ENCODE data around the gene SPOCK2. TPM values are rescaled to one million over a fixed set of nuclear protein-coding genes. Genes with fewer than 3 reads are reported as not detected.

SPOCK2 gene
- total RNA-seq, 2 experiments from 2014 or later, result 51.9 to 127 TPM

DNA sequence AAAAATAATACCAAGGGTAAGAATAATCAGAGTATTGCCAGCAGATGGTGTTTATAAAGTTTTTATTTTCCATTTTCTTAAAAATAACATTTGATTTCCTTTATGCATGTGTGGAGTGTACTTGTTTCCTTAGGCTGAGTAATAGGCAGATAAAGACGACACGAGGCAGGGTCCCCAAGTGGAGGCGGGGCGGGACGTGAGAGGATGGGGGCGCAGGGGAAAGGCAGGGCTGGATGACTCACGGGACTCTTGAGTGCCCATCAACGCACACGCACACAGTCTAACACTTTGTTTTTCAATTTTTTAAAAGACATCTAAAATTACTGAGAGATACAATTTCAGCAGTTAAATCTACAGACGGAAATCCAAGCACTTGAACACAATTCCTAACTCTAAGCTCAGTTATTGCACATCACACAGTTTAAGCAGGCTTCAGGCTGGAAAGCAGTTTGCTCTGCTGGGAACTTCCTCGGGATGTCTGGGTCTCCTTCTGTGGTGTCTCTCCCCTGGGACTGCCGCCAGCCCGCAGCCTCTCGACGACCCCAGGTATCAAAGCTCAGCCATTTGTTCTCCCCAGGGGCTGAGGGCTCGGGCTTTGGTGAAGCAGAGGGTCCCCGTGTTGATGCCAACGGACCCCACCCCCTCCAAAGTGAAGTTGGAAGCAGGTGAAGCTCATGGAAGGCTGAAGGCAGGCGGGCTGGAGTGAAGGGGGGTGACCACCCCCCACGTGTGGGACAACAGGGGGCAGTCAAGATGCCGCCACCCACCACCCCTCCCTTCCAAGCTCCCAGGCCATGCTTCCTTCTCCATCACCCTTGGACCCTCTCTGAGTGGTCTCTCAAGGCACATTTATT is 29.1 kb downstream of the SPOCK2 start:
- Mint-ChIP-seq H3K9me3 (ENCODE audit: low read depth) (no peaks in the 10 kb centered on the region), H3K27ac (no peak overlapping the region), H3K27me3 (no peaks in the 10 kb centered on the region), H3K4me1 (peaks cover 4% of the 10 kb centered on the region), H3K4me3 (no peak overlapping the region), H3K36me3 (peaks cover under 1% of the 10 kb centered on the region)
- DNase-seq (no peak), ATAC-seq (no peak)
- CTCF ChIA-PET, result interaction anchor here (1.0 to 3.7 kb wide), 3 partner anchors 11 to 281 kb away, joined by 3 to 38 read pairs (median 3); no protein-coding TSS in a partner anchor

- CTCF ChIA-PET, result interaction anchor here (3.7 kb wide), 1 partner anchor 10 kb away, joined by 38 read pairs; no protein-coding TSS in a partner anchor
- Mint-ChIP-seq H3K36me3 (no peaks in the 10 kb centered on the region), H3K9me3 (ENCODE audit: low read depth) (no peaks in the 10 kb centered on the region), H3K4me1 (peaks cover 4% of the 10 kb centered on the region), H3K4me3 (no peak overlapping the region), H3K27ac (no peak overlapping the region), H3K27me3 (no peaks in the 10 kb centered on the region)
- ATAC-seq (no peak), DNase-seq (no peak)
Observed at GRCh38 chr10:72058347-72058898, 29.9 kb downstream of the SPOCK2 start.

DNA sequence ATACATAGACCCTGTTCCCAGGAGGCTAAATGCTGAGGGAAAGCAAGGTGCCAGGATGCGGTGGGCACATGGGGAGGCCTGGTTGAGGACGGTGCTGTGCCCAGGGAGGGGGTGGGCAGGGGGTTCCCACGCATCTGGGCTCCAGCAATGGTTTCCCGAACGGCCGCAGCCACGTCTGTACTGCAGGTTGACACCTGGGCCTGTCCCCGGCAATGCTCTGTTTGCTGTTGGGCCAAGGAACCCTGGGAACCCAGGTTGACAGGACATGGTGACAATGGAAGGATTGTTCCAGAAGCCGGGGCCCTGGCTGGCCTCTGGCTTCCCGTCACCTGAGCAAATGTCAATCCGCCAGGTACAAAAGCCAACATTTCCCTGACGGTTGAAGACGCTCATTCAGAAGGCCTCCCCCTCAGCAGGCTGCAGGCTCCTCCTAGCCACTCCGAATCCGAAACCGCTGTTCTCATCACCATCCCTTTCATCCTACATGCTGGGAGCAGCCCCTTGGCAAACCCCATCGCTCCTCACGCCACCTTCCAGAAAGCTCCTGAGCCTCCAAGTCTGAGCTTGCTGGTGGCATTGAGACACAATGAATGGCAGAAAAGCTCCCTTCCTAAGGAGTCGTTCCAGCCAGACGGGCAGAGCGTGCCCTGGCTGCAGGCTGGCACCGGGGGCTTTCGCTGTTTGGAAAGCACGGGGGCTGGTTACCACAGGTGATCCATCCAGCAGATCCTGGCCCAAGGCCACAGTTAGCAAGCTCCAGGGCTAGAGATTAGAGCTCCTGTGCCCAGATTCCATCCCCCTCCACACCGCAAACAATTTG is 31.2 kb downstream of the SPOCK2 start:
- ATAC-seq (no peak), DNase-seq (no peak)
- no peaks in the 10 kb centered on the region for H3K9me3 Mint-ChIP-seq (ENCODE audit: low read depth)
- CTCF ChIA-PET, result interaction anchor here (3.7 kb wide), 1 partner anchor 9 kb away, joined by 38 read pairs; no protein-coding TSS in a partner anchor
- H3K27me3 Mint-ChIP-seq, result no peaks in the 10 kb centered on the region
- H3K4me1 Mint-ChIP-seq, result peaks cover 4% of the 10 kb centered on the region
- H3K27ac Mint-ChIP-seq, result no peak overlapping the region
- no peaks in the 10 kb centered on the region for H3K36me3 Mint-ChIP-seq
- no peak overlapping the region for H3K4me3 Mint-ChIP-seq

GRCh38 chr10:72056113-72056512 is 32.2 kb downstream of the SPOCK2 start:
- no peaks in the 10 kb centered on the region for H3K27me3 Mint-ChIP-seq
- DNase-seq, result no peak
- no peak overlapping the region for H3K4me3 Mint-ChIP-seq
- H3K27ac Mint-ChIP-seq, result no peak overlapping the region
- ATAC-seq, result no peak
- CTCF ChIA-PET, result no interaction called here
- H3K4me1 Mint-ChIP-seq, result peaks cover 4% of the 10 kb centered on the region
- no peaks in the 10 kb centered on the region for H3K36me3 Mint-ChIP-seq
- no peaks in the 10 kb centered on the region for H3K9me3 Mint-ChIP-seq (ENCODE audit: low read depth)

DNA sequence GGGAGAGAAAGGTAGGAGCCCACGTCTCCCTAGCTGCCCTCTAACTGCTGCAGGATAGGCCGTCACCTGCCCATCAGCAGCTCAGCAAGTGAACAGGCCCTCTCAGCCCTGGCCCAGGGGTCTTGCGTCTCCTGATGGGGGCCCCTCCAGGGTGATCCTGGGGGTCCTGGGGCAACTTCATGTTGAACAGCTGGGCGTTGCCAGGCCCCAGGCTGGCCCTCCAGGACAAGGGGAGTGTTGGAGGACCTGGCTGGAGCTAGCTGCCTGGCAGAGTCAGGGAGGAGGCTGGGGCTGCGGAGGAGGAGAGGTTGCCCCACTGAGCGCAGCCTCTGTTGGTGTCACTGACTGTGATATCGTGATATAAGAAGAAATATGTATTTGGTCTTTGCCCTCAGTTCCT is 34.7 kb downstream of the SPOCK2 start:
- no peak overlapping the region for H3K27ac Mint-ChIP-seq
- no peak for DNase-seq
- H3K27me3 Mint-ChIP-seq, result no peaks in the 10 kb centered on the region
- H3K9me3 Mint-ChIP-seq (ENCODE audit: low read depth), result no peaks in the 10 kb centered on the region
- ATAC-seq, result no peak
- CTCF ChIA-PET, result interaction anchor here (0.6 to 1.7 kb wide), 3 partner anchors 10 to 1409 kb away, joined by 3 to 4 read pairs (median 4); no protein-coding TSS in a partner anchor
- H3K4me1 Mint-ChIP-seq, result peaks cover 4% of the 10 kb centered on the region
- H3K36me3 Mint-ChIP-seq, result no peaks in the 10 kb centered on the region
- no peak overlapping the region for H3K4me3 Mint-ChIP-seq

GRCh38 chr10:72050873-72051272 is 37.5 kb downstream of the SPOCK2 start:
- Mint-ChIP-seq H3K36me3 (no peaks in the 10 kb centered on the region), H3K27ac (no peak overlapping the region), H3K27me3 (no peaks in the 10 kb centered on the region), H3K9me3 (ENCODE audit: low read depth) (no peaks in the 10 kb centered on the region), H3K4me3 (no peak overlapping the region), H3K4me1 (peaks cover 9% of the 10 kb centered on the region)
- ATAC-seq (no peak), DNase-seq (no peak)
- CTCF ChIA-PET, result interaction anchor here (1.5 to 4.7 kb wide), 6 partner anchors 11 to 289 kb away, joined by 5 to 110 read pairs (median 9); partner anchors contain the start of genes ANAPC16 and ASCC1

DNA sequence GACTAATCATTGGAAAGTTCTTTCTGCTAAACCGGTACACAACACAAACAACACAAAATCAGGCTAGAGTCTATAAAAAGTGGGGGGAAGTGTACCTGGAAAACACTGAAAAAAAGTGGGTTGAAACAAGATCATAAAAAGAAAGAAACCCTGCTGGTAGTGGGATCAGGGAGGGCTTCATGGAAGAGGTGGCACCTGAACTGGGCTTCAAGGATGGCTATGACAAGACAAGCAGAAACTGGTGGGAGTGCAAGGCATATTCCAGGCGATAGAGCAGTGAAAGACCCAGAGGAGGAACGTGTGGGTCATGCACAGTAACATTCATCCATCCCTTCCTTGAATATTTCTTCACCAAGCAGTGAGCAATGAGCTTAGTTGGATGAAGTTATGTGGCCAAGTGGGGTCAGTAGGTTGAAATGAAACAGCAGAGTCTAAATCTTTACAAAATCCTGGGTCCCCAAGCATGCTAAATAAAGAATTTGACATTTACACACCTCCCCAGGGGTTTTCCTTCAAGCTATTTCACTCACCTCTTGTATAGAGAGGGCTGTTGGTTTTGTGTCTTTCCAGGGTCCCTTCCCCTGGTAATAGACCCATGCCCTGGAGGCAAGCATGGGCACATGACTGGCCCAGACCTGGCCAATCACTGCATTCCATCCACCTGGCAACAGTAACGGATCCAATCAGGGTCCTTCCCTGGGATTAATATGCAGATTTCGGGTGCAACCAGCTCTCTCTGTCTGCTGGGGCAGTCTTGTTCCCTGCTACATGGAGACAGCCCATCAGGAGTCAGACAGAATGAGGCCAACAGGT is 38.2 kb downstream of the SPOCK2 start:
- no peak for DNase-seq
- no peaks in the 10 kb centered on the region for H3K9me3 Mint-ChIP-seq (ENCODE audit: low read depth)
- CTCF ChIA-PET, result interaction anchor here (1.4 to 4.7 kb wide), 10 partner anchors 8 to 293 kb away, joined by 3 to 110 read pairs (median 24); partner anchors contain the start of genes ANAPC16, ASCC1 and SPOCK2
- H3K4me1 Mint-ChIP-seq, result peaks cover 12% of the 10 kb centered on the region
- no peaks in the 10 kb centered on the region for H3K36me3 Mint-ChIP-seq
- H3K4me3 Mint-ChIP-seq, result no peak overlapping the region
- ATAC-seq, result no peak
- no peaks in the 10 kb centered on the region for H3K27me3 Mint-ChIP-seq
- H3K27ac Mint-ChIP-seq, result no peak overlapping the region

GRCh38 chr10:72049472-72049871 is 38.9 kb downstream of the SPOCK2 start:
- no peaks in the 10 kb centered on the region for H3K36me3 Mint-ChIP-seq
- peaks cover 10% of the 10 kb centered on the region for H3K4me1 Mint-ChIP-seq
- H3K9me3 Mint-ChIP-seq (ENCODE audit: low read depth), result no peaks in the 10 kb centered on the region
- H3K4me3 Mint-ChIP-seq, result no peak overlapping the region
- no peak overlapping the region for H3K27ac Mint-ChIP-seq
- no peak for DNase-seq
- H3K27me3 Mint-ChIP-seq, result no peaks in the 10 kb centered on the region
- CTCF ChIA-PET, result interaction anchor here (1.0 to 4.7 kb wide), 31 partner anchors 9 to 314 kb away, joined by 3 to 110 read pairs (median 7); partner anchors contain the start of genes ANAPC16, ASCC1, DDIT4 and SPOCK2
- no peak for ATAC-seq

DNA sequence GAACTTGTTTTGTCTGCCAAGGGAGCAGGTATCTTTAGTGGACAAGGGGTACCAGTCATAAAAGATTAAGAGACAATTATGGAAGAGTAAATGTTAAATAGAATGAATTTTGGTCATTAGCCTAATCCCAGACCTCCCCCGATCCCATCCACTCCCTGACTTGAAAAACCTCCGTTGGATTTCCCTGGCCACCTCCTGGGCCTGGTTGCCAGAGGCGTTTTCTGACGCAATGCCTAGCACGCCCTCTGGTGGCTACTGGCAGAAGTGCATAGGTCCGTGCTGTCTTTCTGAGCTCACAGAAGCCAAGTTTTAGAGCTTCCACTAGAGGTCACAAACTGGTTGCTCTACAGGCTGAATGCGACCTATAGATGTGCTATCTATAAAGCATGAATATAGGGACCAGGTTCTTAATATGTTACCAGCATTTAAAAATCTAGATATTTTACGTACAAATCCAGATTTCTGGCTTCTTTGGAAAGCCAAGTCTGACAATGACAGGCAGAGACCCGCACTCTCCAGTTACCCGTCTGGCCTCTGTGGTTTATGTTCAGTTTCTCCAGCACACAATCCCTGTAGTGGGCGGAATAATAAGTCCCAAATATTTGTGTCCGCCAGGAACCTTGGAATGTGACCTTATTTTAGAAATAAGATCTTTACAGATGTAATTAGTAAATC is 39.8 kb downstream of the SPOCK2 start:
- peak; percentile 98 for ATAC-seq
- no peaks in the 10 kb centered on the region for H3K36me3 Mint-ChIP-seq

DNA sequence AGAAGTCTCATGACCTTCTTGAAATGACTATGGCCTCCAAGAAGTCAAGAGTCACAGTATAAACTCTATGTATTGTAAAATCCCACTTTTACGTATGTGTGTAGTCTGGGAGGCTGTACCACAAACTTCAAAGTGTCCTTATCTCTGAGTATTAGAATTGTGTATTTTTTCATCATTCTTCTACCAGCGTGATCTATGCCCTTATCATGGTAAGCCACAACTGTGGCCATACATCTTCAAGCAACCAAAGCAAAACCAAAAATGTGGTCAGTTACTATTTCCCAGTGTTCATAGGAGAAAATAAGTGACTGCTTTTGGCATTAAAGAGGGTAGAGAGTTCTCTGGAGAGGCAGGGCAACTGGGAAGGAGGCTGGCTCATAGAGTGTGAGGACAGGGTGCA is 42.8 kb downstream of the SPOCK2 start:
- H3K4me1 Mint-ChIP-seq, result peaks cover 10% of the 10 kb centered on the region
- CTCF ChIA-PET, result interaction anchor here (1.0 to 3.4 kb wide), 5 partner anchors 71 to 296 kb away, joined by 3 to 16 read pairs (median 3); no protein-coding TSS in a partner anchor
- no peaks in the 10 kb centered on the region for H3K9me3 Mint-ChIP-seq (ENCODE audit: low read depth)

More for the DNA sequence above, 39.8 kb downstream of the SPOCK2 start:
- peak; percentile 93 for DNase-seq
- H3K4me3 Mint-ChIP-seq, result no peak overlapping the region
- no peaks in the 10 kb centered on the region for H3K27me3 Mint-ChIP-seq
- peaks cover 10% of the 10 kb centered on the region for H3K4me1 Mint-ChIP-seq
- CTCF ChIA-PET, result interaction anchor here (0.5 to 4.7 kb wide), 72 partner anchors 10 to 733 kb away, joined by 3 to 110 read pairs (median 5); partner anchors contain the start of genes ANAPC16, ASCC1, DDIT4 and DNAJB12
- no peak overlapping the region for H3K27ac Mint-ChIP-seq
- no peaks in the 10 kb centered on the region for H3K9me3 Mint-ChIP-seq (ENCODE audit: low read depth)

DNA sequence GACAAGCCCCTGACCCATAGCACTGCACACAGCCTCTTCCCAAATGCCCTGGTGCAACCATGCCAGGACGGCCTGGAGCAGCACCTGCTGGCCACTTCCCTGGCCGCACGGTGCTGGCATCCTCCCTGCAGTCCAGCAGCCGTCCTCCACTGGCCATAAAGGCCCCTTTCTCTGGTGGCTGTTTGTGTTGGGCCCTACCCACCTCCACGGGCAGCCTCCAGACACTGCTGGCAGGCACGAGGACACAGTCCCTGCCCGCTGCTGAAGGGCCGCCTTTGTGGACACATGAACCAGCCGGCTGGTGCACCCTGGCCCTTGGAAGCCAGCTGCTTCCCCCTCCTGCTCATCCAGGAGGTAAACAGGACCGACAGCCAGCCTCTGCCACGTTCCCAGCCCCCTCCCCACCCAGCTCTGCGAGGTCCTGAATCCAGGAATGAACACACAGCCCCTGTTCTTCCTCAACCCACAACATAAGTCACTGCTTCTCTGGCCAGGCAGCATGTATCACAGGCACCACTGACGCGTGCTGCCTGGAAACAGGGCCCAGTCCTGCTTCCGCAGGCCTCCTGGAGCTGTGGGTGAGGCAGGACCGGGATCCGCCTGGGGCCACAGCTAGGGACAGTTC is 43.8 kb downstream of the SPOCK2 start:
- Mint-ChIP-seq H3K4me3 (no peak overlapping the region), H3K27me3 (no peaks in the 10 kb centered on the region), H3K4me1 (peaks cover 10% of the 10 kb centered on the region), H3K9me3 (ENCODE audit: low read depth) (no peaks in the 10 kb centered on the region), H3K27ac (no peak overlapping the region), H3K36me3 (no peaks in the 10 kb centered on the region)
- no peak for DNase-seq
- CTCF ChIA-PET, result interaction anchor here (0.6 to 2.5 kb wide), 4 partner anchors 70 to 148 kb away, joined by 3 to 8 read pairs (median 5); no protein-coding TSS in a partner anchor
- ATAC-seq, result no peak

More for the DNA sequence above, 42.8 kb downstream of the SPOCK2 start:
- no peaks in the 10 kb centered on the region for H3K27me3 Mint-ChIP-seq
- no peak overlapping the region for H3K4me3 Mint-ChIP-seq
- ATAC-seq (no peak), DNase-seq (no peak)
- no peaks in the 10 kb centered on the region for H3K36me3 Mint-ChIP-seq
- no peak overlapping the region for H3K27ac Mint-ChIP-seq
